ENCODE data around the gene LIN7B. TPM values are rescaled to one million over a fixed set of nuclear protein-coding genes. Genes with fewer than 3 reads are reported as not detected.

The LIN7B gene
- total and polyA plus RNA-seq, 2 of the 13 experiments (the other 11 are each of a cell fraction or from before 2014, with no cell fraction given), result 5.3 to 7.6 TPM

DNA sequence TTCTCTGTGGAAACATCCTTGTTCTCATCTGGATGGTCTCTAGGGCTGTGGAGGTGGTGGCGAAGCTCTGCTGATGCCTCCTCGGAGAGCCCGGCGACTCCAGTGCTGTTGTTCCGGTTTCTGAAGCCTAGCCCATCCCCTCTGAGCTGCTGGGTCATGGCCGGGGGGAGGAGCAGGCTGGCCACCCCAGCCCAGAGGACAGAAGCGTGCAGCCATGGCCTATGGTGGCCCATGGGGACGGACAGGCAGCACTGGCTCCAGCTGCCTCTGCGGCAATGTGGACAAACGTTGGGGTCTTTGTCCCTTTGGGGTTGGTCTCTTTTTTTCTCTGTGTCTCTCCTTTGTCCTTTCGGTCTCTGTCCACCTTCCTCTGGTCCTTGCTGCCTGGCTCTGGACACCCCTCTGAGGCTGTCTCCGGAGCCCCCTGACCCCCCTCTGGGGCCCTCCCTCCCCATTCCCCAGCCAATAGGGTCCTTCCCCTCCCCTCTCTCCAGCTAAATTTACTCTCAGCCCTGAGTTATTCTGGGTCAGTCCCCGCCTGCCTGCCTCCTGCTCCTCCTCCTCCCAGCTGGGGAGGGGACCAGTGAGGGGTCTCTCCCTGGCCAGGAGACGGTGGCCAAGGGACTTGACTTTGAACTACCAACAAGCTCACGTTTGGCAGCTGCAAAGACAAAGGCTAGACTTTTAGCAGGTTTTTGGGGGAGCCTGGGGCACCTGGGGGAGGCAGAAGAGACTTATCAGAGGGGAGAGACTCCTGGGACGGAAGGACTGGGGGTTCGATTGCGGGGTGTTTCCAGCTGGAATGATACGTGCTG, 41.0 kb downstream of the LIN7B start, which contains the start of gene HRC (continued):
- TF ChIP-seq TRIM24 (CRISPR knock-in tag; IDR thresholded peaks at IDR 0.05), result no peak
- TF ChIP-seq ZSCAN25 (CRISPR knock-in tag; IDR thresholded peaks at IDR 0.05), result peak; percentile 38; the same call in 1 of the 2 replicates
- TF ChIP-seq ZNF230 (CRISPR knock-in tag; IDR thresholded peaks at IDR 0.05), result peak; percentile 45; the same call in 1 of the 2 replicates
- peak; percentile 47; the same call in 1 of the 3 replicates for TF ChIP-seq MXI1 (IDR thresholded peaks at IDR 0.05; ENCODE audit: borderline replicate concordance, low read depth, low read length)
- 0 out of 2 replicates have a peak, but pooled peaks have one; percentile 34 for TF ChIP-seq ZSCAN21 (CRISPR knock-in tag; IDR thresholded peaks at IDR 0.05; ENCODE audit: borderline replicate concordance)
- TF ChIP-seq RXRB (CRISPR knock-in tag; IDR thresholded peaks at IDR 0.05; ENCODE audit: borderline replicate concordance), result peak; percentile 50; the same call in 1 of the 2 replicates
- TF ChIP-seq, protein P1, sequence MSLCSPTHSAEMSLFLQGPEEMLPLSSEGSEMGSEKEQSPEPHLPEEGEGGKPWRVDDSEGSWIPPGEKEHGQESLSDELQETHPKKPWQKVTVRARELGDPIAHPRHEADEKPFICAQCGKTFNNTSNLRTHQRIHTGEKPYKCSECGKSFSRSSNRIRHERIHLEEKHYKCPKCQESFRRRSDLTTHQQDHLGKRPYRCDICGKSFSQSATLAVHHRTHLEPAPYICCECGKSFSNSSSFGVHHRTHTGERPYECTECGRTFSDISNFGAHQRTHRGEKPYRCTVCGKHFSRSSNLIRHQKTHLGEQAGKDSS (CRISPR knock-in tag; IDR thresholded peaks at IDR 0.05; ENCODE audit: borderline replicate concordance, low read depth), result 0 out of 2 replicates have a peak, but pooled peaks have one; percentile 42
- TF ChIP-seq FOXO1 (CRISPR knock-in tag; IDR thresholded peaks at IDR 0.05), result peak; percentile 14; the same call in 1 of the 2 replicates
- TF ChIP-seq, protein P2, sequence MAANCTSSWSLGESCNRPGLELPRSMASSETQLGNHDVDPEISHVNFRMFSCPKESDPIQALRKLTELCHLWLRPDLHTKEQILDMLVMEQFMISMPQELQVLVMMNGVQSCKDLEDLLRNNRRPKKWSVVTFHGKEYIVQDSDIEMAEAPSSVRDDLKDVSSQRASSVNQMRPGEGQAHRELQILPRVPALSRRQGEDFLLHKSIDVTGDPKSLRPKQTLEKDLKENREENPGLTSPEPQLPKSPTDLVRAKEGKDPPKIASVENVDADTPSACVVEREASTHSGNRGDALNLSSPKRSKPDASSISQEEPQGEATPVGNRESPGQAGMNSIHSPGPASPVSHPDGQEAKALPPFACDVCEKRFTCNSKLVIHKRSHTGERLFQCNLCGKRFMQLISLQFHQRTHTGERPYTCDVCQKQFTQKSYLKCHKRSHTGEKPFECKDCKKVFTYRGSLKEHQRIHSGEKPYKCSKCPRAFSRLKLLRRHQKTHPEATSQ (CRISPR knock-in tag; IDR thresholded peaks at IDR 0.05; ENCODE audit: borderline replicate concordance), result no peak
- peak; percentile 68 for TF ChIP-seq PHF21A (CRISPR knock-in tag; IDR thresholded peaks at IDR 0.05)
- no peak for TF ChIP-seq FLYWCH1 (CRISPR knock-in tag; IDR thresholded peaks at IDR 0.05)
- TF ChIP-seq, protein P3, sequence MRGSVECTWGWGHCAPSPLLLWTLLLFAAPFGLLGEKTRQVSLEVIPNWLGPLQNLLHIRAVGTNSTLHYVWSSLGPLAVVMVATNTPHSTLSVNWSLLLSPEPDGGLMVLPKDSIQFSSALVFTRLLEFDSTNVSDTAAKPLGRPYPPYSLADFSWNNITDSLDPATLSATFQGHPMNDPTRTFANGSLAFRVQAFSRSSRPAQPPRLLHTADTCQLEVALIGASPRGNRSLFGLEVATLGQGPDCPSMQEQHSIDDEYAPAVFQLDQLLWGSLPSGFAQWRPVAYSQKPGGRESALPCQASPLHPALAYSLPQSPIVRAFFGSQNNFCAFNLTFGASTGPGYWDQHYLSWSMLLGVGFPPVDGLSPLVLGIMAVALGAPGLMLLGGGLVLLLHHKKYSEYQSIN (CRISPR knock-in tag; IDR thresholded peaks at IDR 0.05; ENCODE audit: borderline replicate concordance), result no peak
- no peak for TF ChIP-seq ZNF781 (CRISPR knock-in tag; IDR thresholded peaks at IDR 0.05; ENCODE audit: borderline replicate concordance, not compliant biosample characterization)
- TF ChIP-seq, protein P4, sequence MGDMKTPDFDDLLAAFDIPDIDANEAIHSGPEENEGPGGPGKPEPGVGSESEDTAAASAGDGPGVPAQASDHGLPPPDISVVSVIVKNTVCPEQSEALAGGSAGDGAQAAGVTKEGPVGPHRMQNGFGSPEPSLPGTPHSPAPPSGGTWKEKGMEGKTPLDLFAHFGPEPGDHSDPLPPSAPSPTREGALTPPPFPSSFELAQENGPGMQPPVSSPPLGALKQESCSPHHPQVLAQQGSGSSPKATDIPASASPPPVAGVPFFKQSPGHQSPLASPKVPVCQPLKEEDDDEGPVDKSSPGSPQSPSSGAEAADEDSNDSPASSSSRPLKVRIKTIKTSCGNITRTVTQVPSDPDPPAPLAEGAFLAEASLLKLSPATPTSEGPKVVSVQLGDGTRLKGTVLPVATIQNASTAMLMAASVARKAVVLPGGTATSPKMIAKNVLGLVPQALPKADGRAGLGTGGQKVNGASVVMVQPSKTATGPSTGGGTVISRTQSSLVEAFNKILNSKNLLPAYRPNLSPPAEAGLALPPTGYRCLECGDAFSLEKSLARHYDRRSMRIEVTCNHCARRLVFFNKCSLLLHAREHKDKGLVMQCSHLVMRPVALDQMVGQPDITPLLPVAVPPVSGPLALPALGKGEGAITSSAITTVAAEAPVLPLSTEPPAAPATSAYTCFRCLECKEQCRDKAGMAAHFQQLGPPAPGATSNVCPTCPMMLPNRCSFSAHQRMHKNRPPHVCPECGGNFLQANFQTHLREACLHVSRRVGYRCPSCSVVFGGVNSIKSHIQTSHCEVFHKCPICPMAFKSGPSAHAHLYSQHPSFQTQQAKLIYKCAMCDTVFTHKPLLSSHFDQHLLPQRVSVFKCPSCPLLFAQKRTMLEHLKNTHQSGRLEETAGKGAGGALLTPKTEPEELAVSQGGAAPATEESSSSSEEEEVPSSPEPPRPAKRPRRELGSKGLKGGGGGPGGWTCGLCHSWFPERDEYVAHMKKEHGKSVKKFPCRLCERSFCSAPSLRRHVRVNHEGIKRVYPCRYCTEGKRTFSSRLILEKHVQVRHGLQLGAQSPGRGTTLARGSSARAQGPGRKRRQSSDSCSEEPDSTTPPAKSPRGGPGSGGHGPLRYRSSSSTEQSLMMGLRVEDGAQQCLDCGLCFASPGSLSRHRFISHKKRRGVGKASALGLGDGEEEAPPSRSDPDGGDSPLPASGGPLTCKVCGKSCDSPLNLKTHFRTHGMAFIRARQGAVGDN (CRISPR knock-in tag; IDR thresholded peaks at IDR 0.05), result peak; percentile 76
- TF ChIP-seq, protein P5, sequence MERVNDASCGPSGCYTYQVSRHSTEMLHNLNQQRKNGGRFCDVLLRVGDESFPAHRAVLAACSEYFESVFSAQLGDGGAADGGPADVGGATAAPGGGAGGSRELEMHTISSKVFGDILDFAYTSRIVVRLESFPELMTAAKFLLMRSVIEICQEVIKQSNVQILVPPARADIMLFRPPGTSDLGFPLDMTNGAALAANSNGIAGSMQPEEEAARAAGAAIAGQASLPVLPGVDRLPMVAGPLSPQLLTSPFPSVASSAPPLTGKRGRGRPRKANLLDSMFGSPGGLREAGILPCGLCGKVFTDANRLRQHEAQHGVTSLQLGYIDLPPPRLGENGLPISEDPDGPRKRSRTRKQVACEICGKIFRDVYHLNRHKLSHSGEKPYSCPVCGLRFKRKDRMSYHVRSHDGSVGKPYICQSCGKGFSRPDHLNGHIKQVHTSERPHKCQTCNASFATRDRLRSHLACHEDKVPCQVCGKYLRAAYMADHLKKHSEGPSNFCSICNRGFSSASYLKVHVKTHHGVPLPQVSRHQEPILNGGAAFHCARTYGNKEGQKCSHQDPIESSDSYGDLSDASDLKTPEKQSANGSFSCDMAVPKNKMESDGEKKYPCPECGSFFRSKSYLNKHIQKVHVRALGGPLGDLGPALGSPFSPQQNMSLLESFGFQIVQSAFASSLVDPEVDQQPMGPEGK (CRISPR knock-in tag; IDR thresholded peaks at IDR 0.05), result peak; percentile 96
- peak; percentile 61; the same call in 1 of the 2 replicates for TF ChIP-seq MYC (CRISPR knock-in tag; IDR thresholded peaks at IDR 0.05; ENCODE audit: borderline replicate concordance)

Measured in HepG2 (cell line).